Heart right ventricle (tissue), 16 donors: ENCODE data around the gene HOXA11. TPM values are rescaled to one million over a fixed set of nuclear protein-coding genes. Genes with fewer than 3 reads are reported as not detected.

ENCODE experiments used
- ATAC-seq, 8 donors: fragments of 200-7000 bp; cut with Tn5 transposase; one replicate each; pipeline ENCODE4 v1.9.1; 2020; ENCODE audit warnings: mild to moderate bottlenecking in 8 of 8, moderate library complexity in 8 of 8, moderate number of reproducible peaks in 1 of 8
- DNase-seq, 2 donors: peaks; one replicate each; pipeline ENCODE4 v3.0.0-alpha.2; 2020
- H3K27ac ChIP-seq, 10 donors: fragments of 200-600 bp; sonication (generic) in 2 of 10; one replicate each; pipeline versions ENCODE4 v1.5.0 to v1.8.0; 2020 to 2022; ENCODE audit warnings: mild to moderate bottlenecking in 3 of 10
- H3K27me3 ChIP-seq, 7 donors: fragments of 200-600 bp; one replicate each; pipeline ENCODE4 v1.8.0; 2021 to 2022; ENCODE audit warnings: mild to moderate bottlenecking in 2 of 7
- H3K36me3 ChIP-seq, 9 donors: fragments of 200-600 bp; sonication (generic) in 1 of 9; one replicate each; pipeline versions ENCODE4 v1.5.0 to v1.8.0; 2020 to 2022; ENCODE audit warnings: mild to moderate bottlenecking in 2 of 9
- H3K4me1 ChIP-seq, 9 donors: fragments of 200-600 bp; sonication (generic) in 1 of 9; one replicate each; pipeline versions ENCODE4 v1.5.0 to v1.8.0; 2020 to 2022; ENCODE audit warnings: mild to moderate bottlenecking in 4 of 9
- H3K4me3 ChIP-seq, 10 donors: fragments of 200-600 bp; sonication (generic) in 2 of 10; one replicate each; pipeline versions ENCODE4 v1.5.0 to v1.8.0; 2020 to 2022; ENCODE audit warnings: mild to moderate bottlenecking in 7 of 10, moderate library complexity in 2 of 10
- H3K9me3 ChIP-seq, 11 donors: fragments of 200-600 bp in 10 of 11; sonication (generic) in 2 of 11; one replicate each; pipeline versions ENCODE4 v1.5.0 to v1.8.0; 2013 to 2022; ENCODE audit warnings: mild to moderate bottlenecking in 2 of 11, control low read depth in 1 of 11, moderate library complexity in 1 of 11
- WGBS, 2 donors: extraction: QIAGEN DNeasy Blood & Tissue Kit; methylation state at CpG; one replicate each; pipeline ENCODE4 v1.1.7; 2013; ENCODE audit warnings: inconsistent platforms in 1 of 2; 5-methylcytosine and 5-hydroxymethylcytosine counted together
- intact Hi-C, 10 donors: fragments of 100-400 bp; cut with DNase I; formaldehyde crosslinking; loops; one replicate each; pipeline versions ENCODE4 v1.11.1 to v1.14.2; 2022
- polyA plus RNA-seq, 2 donors: library from polyadenylated mRNA; stranded (reverse); fragments of 200-250 nt; gene quantifications; one replicate each; pipeline ENCODE4 v1.2.3, GENCODE V29; 2013
- total RNA-seq, 10 donors: library from RNA; stranded (reverse); fragmentation: NEBNext Ultra II Directional in 3 of 10; extraction: Animal tissue kit (Norgen Biotek cat#: 25700) in 3 of 10; gene quantifications; one replicate each; pipeline versions ENCODE4 v1.2.1 to v1.2.4, GENCODE V29; 2021 to 2023
- TF ChIP-seq, protein P1 (sequence below), 9 donors: fragments of 200-600 bp; sonication (generic) in 2 of 9; IDR thresholded peaks; one replicate each; pipeline versions ENCODE4 v1.5.0 to v1.8.0; 2021 to 2022; ENCODE audit warnings: antibody characterized with exemption in 9 of 9, mild to moderate bottlenecking in 5 of 9, moderate library complexity in 1 of 9
- donor health status: Arrhythmogenic right ventricular cardiomyopathy.
- donor health status: ischemic (EF 13 %, LVEDD 7.1; RV severe dilation, severe dysfunction).
- donor health status: healthy with polysubstance abuse.
- donor health status: DM: no; HTN: yes; CAD: no.
- donor health status: DM: no; HTN: no; CAD: no.
- donor health status: ischemic (EF 25% LVEDD 6.9; RV normal size, moderate dysfunction).
- donor health status: ischemic (EF 25% LVEDD 5.7; RV mildly dilated, moderate dysfunction).
- donor health status: healthy.
- donor health status: DM: yes; HTN: yes; CAD: no.
- donor health status: Ischemic cardiomyopathy.
- donor health status: ischemic (EF 35%, LVEDD 5.7; RV mildly dilated, moderate dysfunction).
- donor health status: nonischemic (EF 11% LVEDD 7.7; RV severe dilation, severe dysfunction).
- donor health status: DM: yes; HTN: yes; CAD: no.
- donor health status: PGD.
- donor health status: ischemic (EF 29% LVEDD 5.4; RV normal size, mild dysfunction).
- donor health status: nonischemic (EF 23%, LVEDD 6.1; RV moderate dilation, normal function).

Gene HOXA11
- total and polyA plus RNA-seq, 12 donors = not detected

DNA sequence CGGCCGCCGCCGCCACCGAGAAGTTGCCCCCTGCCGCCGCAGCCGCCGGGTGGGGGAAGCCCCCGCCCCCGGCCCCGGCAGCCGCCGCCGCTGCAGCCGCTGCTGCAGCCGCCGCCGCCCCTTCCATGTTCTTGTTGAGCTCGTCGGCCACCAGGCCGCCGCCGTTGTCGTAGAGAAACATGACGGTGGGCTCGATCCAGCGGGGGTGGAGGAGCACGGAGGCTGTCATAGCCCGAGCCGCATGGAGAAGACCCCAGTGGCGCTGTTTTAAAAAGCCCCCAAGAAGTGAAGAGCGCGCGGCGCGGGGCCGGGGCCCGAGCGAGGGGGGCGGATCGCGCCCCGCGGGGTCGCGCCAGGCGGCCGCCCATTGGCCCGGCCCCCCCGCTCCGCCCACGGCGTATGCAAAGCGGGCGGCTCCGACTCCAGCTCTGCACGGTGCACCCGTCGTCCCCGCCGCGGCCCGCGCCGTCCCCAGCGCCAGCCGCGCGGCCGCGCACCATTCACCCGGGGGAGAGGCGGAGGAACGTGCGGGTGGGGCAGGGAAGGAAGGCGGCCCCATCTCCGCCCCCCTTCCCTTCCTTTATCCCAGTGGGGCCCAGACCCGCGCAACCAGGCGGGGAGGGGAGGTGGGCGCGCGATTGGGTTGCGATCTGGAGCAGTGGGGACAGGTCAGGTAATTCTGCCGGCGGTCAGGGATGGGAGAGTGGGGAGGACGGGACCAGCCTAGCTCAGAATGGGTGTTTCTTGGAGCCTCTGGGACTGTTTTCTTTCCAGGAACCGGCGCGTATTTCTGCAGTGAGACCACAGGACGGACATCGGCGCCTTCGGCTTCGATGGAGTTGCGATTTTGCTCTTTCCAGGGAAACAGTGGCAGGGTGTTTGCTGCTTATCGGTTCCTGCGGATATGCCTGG is 15.1 kb upstream of the HOXA11 start, which contains the start of gene HOXA13:
Gene HOXA13, minus strand, starts transcription at position 243 of the 912 bp plus-strand sequence. Its CDS starts 14 bp downstream, at position 229.
- H3K27ac ChIP-seq = no peak within 1 kb of the TSS
- peak within 1 kb of the TSS in 8 of 10 donors; percentile 14 to 44 (median 31) for H3K4me3 ChIP-seq
- DNase-seq (no peak), ATAC-seq (peak in 4 of 8 donors; percentile 18 to 55 (median 32))
- intact Hi-C loops = loop anchor here (5.0 to 10.0 kb wide), 14 partner anchors 377 to 897 kb away; no protein-coding TSS in a partner anchor
- peaks cover 51 to 98% (median 97%) of the 10 kb centered on the region in 7 donors for H3K27me3 ChIP-seq
- peaks cover 0 to 42% (median 24%) of the 10 kb centered on the region in 9 donors for H3K4me1 ChIP-seq
- no peaks in the 10 kb centered on the region for H3K9me3 ChIP-seq
- H3K36me3 ChIP-seq = no peaks in the 10 kb centered on the region
- TF ChIP-seq, protein P1, sequence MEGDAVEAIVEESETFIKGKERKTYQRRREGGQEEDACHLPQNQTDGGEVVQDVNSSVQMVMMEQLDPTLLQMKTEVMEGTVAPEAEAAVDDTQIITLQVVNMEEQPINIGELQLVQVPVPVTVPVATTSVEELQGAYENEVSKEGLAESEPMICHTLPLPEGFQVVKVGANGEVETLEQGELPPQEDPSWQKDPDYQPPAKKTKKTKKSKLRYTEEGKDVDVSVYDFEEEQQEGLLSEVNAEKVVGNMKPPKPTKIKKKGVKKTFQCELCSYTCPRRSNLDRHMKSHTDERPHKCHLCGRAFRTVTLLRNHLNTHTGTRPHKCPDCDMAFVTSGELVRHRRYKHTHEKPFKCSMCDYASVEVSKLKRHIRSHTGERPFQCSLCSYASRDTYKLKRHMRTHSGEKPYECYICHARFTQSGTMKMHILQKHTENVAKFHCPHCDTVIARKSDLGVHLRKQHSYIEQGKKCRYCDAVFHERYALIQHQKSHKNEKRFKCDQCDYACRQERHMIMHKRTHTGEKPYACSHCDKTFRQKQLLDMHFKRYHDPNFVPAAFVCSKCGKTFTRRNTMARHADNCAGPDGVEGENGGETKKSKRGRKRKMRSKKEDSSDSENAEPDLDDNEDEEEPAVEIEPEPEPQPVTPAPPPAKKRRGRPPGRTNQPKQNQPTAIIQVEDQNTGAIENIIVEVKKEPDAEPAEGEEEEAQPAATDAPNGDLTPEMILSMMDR (IDR thresholded peaks at IDR 0.05) = no peak
- 2% methylated on average over 76 to 97 of the region's 99 CpGs for WGBS, 2 donors

DNA sequence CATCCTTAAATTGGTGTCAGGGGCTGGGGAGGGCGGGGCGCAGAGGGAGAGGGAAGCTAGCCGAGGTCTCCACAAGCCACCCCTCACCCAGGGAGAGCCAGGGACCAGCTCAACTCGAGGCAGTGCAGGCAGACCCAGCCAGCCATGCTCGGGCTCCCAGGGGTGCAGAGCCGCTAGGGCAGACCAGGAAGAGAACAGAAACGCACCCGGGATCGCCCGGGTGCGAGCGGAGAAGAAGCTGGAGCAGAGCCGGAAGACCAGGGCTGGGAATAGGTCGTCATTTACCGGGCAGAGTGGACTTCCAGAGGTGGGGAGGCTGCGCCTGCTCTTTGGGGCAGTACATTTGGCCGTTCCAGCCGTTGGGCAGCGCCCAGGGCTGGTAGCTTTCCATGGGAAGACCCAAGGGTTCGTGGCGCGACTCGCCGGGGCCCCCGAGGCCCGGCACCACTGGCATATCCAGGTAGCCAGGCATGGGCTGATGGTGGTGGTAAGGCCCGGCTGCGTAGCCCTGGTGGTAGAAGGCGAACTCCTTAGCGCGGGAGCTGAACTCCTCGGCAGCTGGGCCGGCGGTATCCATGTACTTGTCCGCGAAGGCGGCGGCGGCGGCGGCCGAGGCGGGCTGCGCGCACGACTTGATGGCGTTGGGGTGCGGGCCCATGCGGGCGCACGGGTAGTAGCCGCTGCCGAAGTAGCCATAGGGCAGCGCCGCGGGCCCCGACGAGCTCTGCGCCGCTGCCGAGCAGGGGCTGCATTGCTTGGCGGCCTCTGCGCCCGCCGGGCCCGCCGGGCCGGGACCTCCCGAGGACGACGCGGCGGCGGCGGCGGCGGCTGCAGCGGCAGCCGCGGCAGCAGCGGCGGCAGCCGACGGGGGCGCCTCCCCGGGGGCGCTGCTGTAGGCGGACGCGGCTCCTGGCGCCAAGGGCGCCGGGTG is 14.1 kb upstream of the HOXA11 start:
- peak overlapping the region in 5 of 10 donors; percentile 3 to 27 (median 18) for H3K4me3 ChIP-seq
- H3K36me3 ChIP-seq = no peaks in the 10 kb centered on the region
- no peak overlapping the region for H3K27ac ChIP-seq
- peaks cover 44 to 98% (median 97%) of the 10 kb centered on the region in 7 donors for H3K27me3 ChIP-seq
- H3K4me1 ChIP-seq = peaks cover 0 to 37% (median 20%) of the 10 kb centered on the region in 9 donors
- DNase-seq (no peak), ATAC-seq (peak in 1 of 8 donors; percentile 10)
- no peaks in the 10 kb centered on the region for H3K9me3 ChIP-seq
- intact Hi-C loops = loop anchor here (5.0 to 10.0 kb wide), 11 partner anchors 378 to 898 kb away; no protein-coding TSS in a partner anchor
- WGBS, 2 donors = 1 to 3% methylated on average over 80 to 93 of the region's 93 CpGs
- TF ChIP-seq, protein P1 (IDR thresholded peaks at IDR 0.05) = no peak

DNA sequence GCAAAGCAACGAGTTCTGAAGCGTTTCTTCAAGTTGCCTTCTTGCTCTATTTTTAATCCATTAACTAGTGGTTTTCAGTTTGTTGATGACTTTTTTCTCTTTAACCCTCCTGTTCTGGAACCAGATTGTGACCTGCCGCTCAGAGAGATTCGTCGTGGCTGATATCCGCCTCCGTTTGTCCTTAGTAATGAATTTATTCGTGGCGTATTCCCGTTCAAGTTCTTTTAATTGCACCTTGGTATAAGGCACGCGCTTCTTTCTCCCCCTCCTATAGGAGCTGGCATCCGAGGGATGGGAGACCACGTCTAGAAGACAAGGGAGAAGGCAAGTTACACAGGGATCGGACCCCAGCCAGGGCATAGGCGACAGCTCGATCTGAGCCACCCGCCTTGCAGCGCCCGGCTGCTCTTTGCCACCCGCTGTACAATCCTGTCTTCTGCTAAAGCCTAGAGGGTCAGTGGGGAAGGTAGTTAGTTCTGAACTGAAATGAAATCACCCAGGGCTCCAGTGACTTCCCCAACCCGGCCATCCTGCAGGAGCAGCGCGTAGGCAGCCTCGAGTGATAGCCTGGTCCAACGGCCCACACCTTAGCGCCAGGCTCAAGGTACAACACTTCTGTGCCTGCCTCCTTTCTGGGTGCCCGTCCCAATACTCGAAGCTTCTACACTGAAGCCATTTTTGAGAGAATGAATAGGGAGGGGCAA is 13.3 kb upstream of the HOXA11 start:
- ATAC-seq = no peak
- Histone ChIP-seq H3K27me3 (peaks cover 46 to 98% (median 97%) of the 10 kb centered on the region in 7 donors), H3K4me3 (no peak overlapping the region), H3K36me3 (no peaks in the 10 kb centered on the region), H3K9me3 (no peaks in the 10 kb centered on the region), H3K27ac (no peak overlapping the region), H3K4me1 (peaks cover 0 to 42% (median 22%) of the 10 kb centered on the region in 9 donors)
- no peak for DNase-seq
- TF ChIP-seq, protein P1 (IDR thresholded peaks at IDR 0.05) = no peak
- intact Hi-C loops = loop anchor here (5.0 to 10.0 kb wide), 11 partner anchors 379 to 899 kb away; no protein-coding TSS in a partner anchor
- WGBS, 2 donors = 6 to 10% methylated on average over 29 of the region's 29 CpGs
